ENCODE results near the gene UNC79.

DNA sequence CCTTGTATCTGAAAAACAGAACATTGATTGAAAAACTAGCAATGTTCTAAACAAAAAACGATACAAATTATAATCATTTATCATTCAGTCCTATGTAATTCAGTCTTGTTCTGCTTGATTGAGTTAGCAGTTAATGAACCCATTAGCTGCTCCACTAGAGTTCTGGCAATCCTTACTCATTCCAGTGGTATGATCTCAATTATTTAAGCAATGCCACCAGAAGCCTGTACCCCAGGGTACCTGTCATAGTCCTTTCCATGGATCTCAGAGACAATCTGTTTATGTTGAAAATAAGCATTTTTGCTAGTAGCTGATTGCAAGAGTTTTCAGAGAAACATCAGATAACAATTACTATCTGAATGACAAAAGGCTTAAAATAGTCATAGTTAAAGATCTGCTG, 115.9 kb downstream of the UNC79 start:
- TF ChIP-seq GABPA (IDR thresholded peaks at IDR 0.05; ENCODE audit: low read depth) (no peak), REST (IDR thresholded peaks at IDR 0.05; ENCODE audit: insufficient replicate concordance, low read depth) (no peak)
- TF ChIP-seq, protein P1, sequence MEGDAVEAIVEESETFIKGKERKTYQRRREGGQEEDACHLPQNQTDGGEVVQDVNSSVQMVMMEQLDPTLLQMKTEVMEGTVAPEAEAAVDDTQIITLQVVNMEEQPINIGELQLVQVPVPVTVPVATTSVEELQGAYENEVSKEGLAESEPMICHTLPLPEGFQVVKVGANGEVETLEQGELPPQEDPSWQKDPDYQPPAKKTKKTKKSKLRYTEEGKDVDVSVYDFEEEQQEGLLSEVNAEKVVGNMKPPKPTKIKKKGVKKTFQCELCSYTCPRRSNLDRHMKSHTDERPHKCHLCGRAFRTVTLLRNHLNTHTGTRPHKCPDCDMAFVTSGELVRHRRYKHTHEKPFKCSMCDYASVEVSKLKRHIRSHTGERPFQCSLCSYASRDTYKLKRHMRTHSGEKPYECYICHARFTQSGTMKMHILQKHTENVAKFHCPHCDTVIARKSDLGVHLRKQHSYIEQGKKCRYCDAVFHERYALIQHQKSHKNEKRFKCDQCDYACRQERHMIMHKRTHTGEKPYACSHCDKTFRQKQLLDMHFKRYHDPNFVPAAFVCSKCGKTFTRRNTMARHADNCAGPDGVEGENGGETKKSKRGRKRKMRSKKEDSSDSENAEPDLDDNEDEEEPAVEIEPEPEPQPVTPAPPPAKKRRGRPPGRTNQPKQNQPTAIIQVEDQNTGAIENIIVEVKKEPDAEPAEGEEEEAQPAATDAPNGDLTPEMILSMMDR (IDR thresholded peaks at IDR 0.05; ENCODE audit: insufficient read depth, low read length) = no peak
